ENCODE results near the gene TEX264. TPM values are rescaled to one million over a fixed set of nuclear protein-coding genes. Genes with fewer than 3 reads are reported as not detected.

Gene TEX264, protein sequence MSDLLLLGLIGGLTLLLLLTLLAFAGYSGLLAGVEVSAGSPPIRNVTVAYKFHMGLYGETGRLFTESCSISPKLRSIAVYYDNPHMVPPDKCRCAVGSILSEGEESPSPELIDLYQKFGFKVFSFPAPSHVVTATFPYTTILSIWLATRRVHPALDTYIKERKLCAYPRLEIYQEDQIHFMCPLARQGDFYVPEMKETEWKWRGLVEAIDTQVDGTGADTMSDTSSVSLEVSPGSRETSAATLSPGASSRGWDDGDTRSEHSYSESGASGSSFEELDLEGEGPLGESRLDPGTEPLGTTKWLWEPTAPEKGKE
- total RNA-seq, result 10 to 100 TPM; 27.1 to 88.8 (median 38.7) TPM
- 10 to 100 TPM; 51.0 to 62.3 TPM for polyA plus RNA-seq
- long read RNA-seq, donor 1, transcript TEX264-209 (6 exons, 1,448 nt), result minor isoform, 9 of 291 reads
- long read RNA-seq, donor 1, transcript TEX264-201 (5 exons, 1,340 nt), result major isoform, 218 of 291 reads
- long read RNA-seq, donor 1, transcript TEX264-215 (6 exons, 1,488 nt), result minor isoform, 12 of 291 reads
- long read RNA-seq, donor 1, transcript TEX264-213 (4 exons, 800 nt), result minor isoform, 13 of 291 reads
- long read RNA-seq, donor 1, partial matches to known transcripts, result 6 of 291 reads
- long read RNA-seq, donor 1, other reads (novel, unspliced or antisense), result 23 of 291 reads
- long read RNA-seq, donor 2, transcript TEX264-201 (5 exons, 1,340 nt), result major isoform, 36 of 84 reads
- long read RNA-seq, donor 2, transcript TEX264-213 (4 exons, 800 nt), result minor isoform, 5 of 84 reads
- long read RNA-seq, donor 2, partial matches to known transcripts, result 32 of 84 reads
- long read RNA-seq, donor 2, other reads (novel, unspliced or antisense), result 0 of 84 reads
- long read RNA-seq, donor 3, transcript TEX264-201 (5 exons, 1,340 nt), result major isoform, 52 of 76 reads
- long read RNA-seq, donor 3, transcript TEX264-213 (4 exons, 800 nt), result minor isoform, 6 of 76 reads
- long read RNA-seq, donor 3, partial matches to known transcripts, result 0 of 76 reads
- long read RNA-seq, donor 3, other reads (novel, unspliced or antisense), result 12 of 76 reads

DNA sequence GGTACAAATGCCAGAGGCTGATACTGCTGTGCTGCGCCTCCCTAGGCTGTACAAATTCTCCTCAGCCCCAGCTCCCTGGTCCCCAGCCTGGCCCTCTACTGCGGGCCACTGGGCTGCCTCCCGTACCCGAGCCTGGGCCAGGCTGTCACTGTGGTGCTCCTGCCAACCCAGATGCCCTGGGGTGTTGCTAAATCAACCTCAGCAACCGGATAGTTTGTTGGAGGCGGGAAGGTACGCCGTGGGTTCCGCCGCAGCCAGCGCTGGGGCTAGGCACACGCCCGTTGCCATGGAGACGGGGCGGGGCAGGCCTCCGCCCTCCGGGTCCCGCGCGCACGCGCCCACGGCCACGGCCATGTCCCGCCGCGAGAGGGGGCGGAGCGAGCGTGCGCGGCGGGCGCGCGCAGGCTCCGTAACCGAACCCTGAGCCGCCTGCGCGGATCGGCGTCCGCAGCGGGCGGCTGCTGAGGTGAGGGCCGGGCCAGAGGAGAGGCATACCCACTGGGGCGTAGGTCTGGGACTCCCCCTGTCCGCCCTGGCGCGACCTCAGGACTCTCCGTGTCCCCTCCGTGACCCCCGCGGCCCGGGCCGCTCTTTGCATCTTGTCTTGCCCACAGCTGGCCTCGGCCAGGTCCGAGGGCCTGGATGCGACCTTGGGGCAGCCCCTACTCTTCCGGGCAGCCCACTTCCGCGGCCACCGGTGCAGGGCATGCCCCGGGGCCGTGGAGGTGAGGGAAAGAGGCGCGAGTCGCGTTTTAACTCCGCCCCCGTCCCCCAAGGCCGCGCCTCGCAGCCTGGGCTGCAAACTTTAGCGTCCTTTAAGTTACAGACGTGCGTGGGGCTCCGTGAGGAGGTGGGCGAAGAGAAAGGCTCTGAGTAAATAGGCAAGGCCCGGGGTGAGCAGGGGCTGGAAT lies at the start of gene TEX264:
TEX264 (plus strand) TSS at position 430 of the 911 bp plus-strand sequence. CDS start 3,053 bp downstream, outside the sequence.
- peak; percentile 86 to 93 (median 90) for DNase-seq
- TF ChIP-seq EP300 (IDR thresholded peaks at IDR 0.05) (no peak), POLR2A (IDR thresholded peaks at IDR 0.05) (peak; percentile 73)
- H3K4me3 ChIP-seq, result peak within 1 kb of the TSS; percentile 99
- intact Hi-C loops (cut with DNase I), result loop anchor here (1.0 to 10.0 kb wide), 4 partner anchors 169 to 286 kb away; partner anchors contain the start of genes DCAF1 (in 3 of the 4), MANF (in 1 of the 4) and RBM15B (in 1 of the 4)
- H3K9me3 ChIP-seq, result no peaks in the 10 kb centered on the region
- WGBS, 3 donors, result 0 to 1% (median 0%) methylated on average over 55 to 81 of the region's 81 CpGs
- H3K27me3 ChIP-seq, result no peaks in the 10 kb centered on the region
- H3K36me3 ChIP-seq, result no peaks in the 10 kb centered on the region
- H3K27ac ChIP-seq, result peak within 1 kb of the TSS; percentile 34 to 89
- H3K4me1 ChIP-seq (ENCODE audit: insufficient read depth), result peaks cover 3% of the 10 kb centered on the region

DNA sequence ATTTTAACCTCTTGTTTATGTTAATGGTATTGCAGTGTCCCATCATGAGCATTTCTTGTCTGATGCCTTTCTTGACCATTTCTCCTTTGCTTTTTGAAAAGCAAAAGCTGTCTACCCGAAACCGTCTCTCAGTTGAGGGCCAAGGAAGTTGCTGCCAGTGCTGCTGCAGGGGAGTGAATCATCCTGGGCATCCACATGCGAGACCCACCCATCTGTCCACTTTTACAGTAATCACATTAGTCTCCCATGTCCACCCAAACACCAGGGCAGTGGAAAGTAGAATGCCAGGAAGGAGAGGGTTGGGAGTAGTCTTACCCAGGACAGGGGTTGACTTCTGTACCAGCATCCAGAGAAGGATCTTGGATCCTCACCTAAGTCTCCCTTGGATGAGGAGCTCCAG lies 48.6 kb upstream of the TEX264 start:
- DNase-seq, result no peak
- 84 to 93% (median 91%) methylated on average over 3 of the region's 3 CpGs for WGBS, 3 donors
- intact Hi-C loops (cut with DNase I), result loop anchor here in 1 of 4 donors (10.0 kb wide), 1 partner anchor 88 kb away; the partner anchor contains the start of gene RAD54L2
- no peak overlapping the region for H3K27ac ChIP-seq
- no peaks in the 10 kb centered on the region for H3K27me3 ChIP-seq
- H3K9me3 ChIP-seq, result no peaks in the 10 kb centered on the region
- H3K4me1 ChIP-seq (ENCODE audit: insufficient read depth), result peaks cover 14% of the 10 kb centered on the region
- no peak for TF ChIP-seq POLR2A (IDR thresholded peaks at IDR 0.05)
- TF ChIP-seq, protein P1, sequence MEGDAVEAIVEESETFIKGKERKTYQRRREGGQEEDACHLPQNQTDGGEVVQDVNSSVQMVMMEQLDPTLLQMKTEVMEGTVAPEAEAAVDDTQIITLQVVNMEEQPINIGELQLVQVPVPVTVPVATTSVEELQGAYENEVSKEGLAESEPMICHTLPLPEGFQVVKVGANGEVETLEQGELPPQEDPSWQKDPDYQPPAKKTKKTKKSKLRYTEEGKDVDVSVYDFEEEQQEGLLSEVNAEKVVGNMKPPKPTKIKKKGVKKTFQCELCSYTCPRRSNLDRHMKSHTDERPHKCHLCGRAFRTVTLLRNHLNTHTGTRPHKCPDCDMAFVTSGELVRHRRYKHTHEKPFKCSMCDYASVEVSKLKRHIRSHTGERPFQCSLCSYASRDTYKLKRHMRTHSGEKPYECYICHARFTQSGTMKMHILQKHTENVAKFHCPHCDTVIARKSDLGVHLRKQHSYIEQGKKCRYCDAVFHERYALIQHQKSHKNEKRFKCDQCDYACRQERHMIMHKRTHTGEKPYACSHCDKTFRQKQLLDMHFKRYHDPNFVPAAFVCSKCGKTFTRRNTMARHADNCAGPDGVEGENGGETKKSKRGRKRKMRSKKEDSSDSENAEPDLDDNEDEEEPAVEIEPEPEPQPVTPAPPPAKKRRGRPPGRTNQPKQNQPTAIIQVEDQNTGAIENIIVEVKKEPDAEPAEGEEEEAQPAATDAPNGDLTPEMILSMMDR (IDR thresholded peaks at IDR 0.05), result no peak
- no peak for TF ChIP-seq EP300 (IDR thresholded peaks at IDR 0.05)
- H3K36me3 ChIP-seq, result no peaks in the 10 kb centered on the region
- no peak overlapping the region for H3K4me3 ChIP-seq

DNA sequence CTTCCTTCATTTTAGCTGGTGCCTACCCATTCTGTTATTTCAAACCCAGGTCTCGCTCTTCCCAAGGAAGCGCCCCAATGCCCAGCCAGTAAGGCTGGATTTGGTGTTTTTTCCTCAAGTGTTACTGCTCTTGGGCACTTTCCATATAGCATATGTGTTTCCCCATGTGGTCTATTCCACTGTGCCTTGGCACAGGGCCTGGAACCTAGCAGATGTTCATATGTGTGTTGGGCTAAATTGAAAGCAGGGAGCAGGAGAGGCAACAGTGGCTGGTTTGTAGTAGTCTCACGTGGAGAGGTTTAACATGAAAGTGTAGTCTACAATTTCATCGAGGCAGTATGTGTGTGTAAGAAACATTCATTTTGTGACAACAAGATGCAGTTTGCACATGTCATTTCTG lies 48.2 kb upstream of the TEX264 start:
- Histone ChIP-seq H3K27ac (no peak overlapping the region), H3K4me3 (no peak overlapping the region), H3K9me3 (no peaks in the 10 kb centered on the region), H3K4me1 (ENCODE audit: insufficient read depth) (peaks cover 14% of the 10 kb centered on the region), H3K27me3 (no peaks in the 10 kb centered on the region), H3K36me3 (no peaks in the 10 kb centered on the region)
- 67 to 80% (median 78%) methylated on average over 4 of the region's 4 CpGs for WGBS, 3 donors
- TF ChIP-seq, protein P1 (IDR thresholded peaks at IDR 0.05), result no peak
- no peak for TF ChIP-seq POLR2A (IDR thresholded peaks at IDR 0.05)
- TF ChIP-seq EP300 (IDR thresholded peaks at IDR 0.05), result no peak
- intact Hi-C loops (cut with DNase I), result loop anchor here in 1 of 4 donors (10.0 kb wide), 1 partner anchor 88 kb away; the partner anchor contains the start of gene RAD54L2
- DNase-seq, result peak in 2 of 5 donors; percentile 28 to 47

DNA sequence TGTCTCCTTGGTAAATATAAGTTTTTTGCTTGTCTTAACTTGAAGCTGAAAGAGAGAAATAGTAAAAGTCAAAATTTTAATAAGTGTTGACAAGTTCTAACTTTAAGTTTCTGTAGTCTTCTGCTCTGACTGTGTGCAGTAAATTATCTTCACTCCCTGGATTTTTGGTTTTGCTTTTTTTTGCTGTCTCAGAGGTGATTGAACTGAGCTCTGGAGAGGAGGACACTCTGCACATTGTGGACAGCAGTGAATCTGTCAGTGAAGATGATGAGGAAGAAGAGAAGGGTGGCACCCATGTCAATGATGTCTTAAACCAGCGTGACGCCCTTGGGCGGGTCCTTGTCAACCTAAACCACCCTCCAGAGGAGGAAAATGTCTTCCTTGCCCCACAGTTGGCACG lies 40.5 kb upstream of the TEX264 start:
- H3K4me3 ChIP-seq, result no peak overlapping the region
- H3K9me3 ChIP-seq, result no peaks in the 10 kb centered on the region
- H3K36me3 ChIP-seq, result no peaks in the 10 kb centered on the region
- no peak overlapping the region for H3K27ac ChIP-seq
- intact Hi-C loops (cut with DNase I), result no loop called here
- no peak for TF ChIP-seq EP300 (IDR thresholded peaks at IDR 0.05)
- TF ChIP-seq, protein P1 (IDR thresholded peaks at IDR 0.05), result no peak
- TF ChIP-seq POLR2A (IDR thresholded peaks at IDR 0.05), result no peak
- H3K27me3 ChIP-seq, result no peaks in the 10 kb centered on the region
- no peaks in the 10 kb centered on the region for H3K4me1 ChIP-seq (ENCODE audit: insufficient read depth)
- no peak for DNase-seq
- WGBS, 3 donors, result 89 to 93% (median 93%) methylated on average over 4 of the region's 4 CpGs
